ENCODE measurements around the gene GPX6.
"Not testable (repeated sequence)": the region's sequence is repeated elsewhere in the genome, so short reads cannot be mapped to it uniquely, and the experiment has no call there.

- not testable (repeated sequence) for TF ChIP-seq POLR2A, CTCF (IDR thresholded peaks at IDR 0.05)
These were observed 12.8 kb downstream of the GPX6 start for GRCh38 chr6:28502709-28503305.

Data from esophagus squamous epithelium (tissue), 4 donors.